Stimulated activated CD8-positive, alpha-beta memory T cell treated with anti-CD3 and anti-CD28 coated beads, Interleukin-4, amount 100 ng/mL, for 48 hours (primary cell): ENCODE data around the gene HTRA1.

Source experiments
- DNase-seq: peaks from one replicate; pipeline ENCODE4 v3.0.0-alpha.2; 2020

Gene HTRA1

DNA sequence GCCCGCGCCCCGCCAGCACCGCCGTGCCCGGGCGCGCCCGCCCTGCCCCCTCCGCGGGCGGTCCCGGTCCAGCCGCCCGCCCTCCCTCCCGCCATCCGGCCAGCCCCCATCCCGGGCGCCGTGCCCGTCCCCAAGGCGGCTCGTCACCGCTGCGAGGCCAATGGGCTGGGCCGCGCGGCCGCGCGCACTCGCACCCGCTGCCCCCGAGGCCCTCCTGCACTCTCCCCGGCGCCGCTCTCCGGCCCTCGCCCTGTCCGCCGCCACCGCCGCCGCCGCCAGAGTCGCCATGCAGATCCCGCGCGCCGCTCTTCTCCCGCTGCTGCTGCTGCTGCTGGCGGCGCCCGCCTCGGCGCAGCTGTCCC, at the start of gene HTRA1:
Gene HTRA1, plus strand, starts transcription at position 187 of the 362 bp plus-strand sequence. Its CDS starts 100 bp downstream, at position 287.
- no peak for DNase-seq

DNA sequence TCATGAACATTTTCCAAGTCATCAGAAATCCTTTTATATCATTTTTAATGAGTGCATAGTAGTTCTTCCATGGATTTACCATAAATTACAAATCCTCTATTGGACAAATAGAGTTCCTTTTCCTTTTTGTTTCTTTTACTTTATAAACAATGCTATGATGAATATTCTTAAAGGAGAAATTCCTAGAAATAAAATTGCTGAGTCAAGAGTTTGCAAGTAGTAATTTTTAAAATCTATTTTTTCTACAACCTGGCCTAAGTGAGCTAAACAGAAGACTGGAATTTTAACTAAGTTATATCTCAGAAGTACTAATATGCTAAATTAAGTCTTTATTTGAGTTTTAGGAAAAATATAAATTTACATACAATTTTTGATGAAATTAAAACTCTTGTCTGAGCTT, 48.0 kb upstream of the HTRA1 start:
- no peak for DNase-seq

DNA sequence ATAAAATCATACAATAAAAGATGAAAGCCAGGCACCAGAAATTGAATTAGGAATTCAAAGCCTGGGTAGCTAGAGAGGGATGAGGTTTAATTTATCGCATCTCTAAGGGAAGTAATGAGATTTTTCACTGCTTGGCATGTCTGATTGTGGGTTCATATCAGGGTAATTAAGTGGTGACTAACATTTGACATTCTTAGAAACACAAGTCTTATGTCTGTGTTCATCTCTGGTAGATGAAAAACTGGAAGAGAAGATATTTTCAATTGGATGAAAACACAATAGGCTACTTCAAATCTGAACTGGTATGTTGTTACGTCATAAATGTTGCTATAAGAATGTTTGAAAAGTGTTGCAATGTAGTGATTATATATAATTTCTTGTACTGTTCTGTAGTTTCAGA, 43.7 kb upstream of the HTRA1 start:
- no peak for DNase-seq

DNA sequence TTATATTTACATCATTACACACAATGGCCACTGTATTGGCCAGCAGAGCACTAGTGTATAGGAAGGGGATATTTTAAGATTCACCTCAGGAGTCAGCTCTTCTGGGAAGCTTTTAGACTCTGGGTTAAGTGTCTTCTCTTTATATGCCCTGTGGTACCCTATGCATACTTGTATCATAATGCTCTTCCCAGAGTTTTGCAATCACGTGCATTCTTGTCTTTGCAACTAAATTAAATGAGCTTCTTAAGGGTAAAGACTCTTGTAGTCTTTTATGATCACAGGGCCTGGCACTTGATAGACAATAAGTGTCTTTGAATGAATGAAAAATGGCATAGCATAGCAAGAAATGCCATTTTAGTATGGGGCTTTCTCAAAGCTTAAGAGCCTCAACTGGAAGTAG, 42.3 kb upstream of the HTRA1 start:
- DNase-seq = no peak

GRCh38 chr10:122419876-122420623, 41.3 kb upstream of the HTRA1 start:
- DNase-seq = no peak

GRCh38 chr10:122420624-122421007, 40.7 kb upstream of the HTRA1 start:
- DNase-seq = no peak

DNA sequence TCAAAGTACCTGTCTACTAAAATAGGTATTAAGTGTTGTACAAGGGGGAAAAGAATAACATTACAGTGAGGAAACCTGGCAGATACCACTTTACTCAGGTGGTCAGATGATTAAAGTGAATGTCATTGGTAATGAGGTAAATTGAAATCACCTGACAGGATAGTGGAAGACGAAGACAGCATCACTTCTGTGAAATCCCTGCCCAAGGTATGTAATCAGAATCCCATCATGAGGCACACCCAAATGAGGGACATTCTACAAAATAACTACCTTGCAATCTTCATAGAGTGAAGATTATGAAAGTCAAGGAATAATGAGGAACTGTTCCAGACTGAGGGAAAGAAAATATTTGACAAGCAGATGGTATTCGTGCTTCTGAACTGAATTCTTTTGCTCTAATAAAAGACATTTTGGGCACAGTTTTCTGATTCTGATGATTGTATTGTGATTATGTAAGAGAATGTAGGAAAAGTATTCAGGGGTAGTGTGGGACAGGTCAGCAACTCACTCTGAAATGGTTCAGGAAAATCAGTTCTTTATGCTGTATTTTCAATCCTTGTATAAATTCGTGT, 40.2 kb upstream of the HTRA1 start:
- DNase-seq = no peak

DNA sequence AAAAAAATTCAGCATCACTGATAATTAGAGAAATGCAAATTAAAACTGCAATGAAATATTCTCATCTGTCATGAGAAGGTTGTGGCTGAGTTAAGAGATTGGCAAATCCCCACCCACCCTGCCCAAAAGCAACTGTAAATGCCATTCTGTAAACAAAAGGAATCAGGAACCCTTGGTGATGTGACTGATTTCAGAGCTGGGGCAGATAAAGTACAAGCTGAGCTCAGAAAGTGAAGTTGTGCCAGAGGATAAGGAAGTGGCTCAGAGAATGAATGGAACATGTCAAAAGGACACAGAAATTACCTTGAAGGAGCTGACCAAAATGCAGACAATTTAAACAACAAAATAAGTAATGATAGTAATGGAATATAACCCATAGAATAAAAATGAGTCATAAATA, 39.6 kb upstream of the HTRA1 start:
- no peak for DNase-seq

DNA sequence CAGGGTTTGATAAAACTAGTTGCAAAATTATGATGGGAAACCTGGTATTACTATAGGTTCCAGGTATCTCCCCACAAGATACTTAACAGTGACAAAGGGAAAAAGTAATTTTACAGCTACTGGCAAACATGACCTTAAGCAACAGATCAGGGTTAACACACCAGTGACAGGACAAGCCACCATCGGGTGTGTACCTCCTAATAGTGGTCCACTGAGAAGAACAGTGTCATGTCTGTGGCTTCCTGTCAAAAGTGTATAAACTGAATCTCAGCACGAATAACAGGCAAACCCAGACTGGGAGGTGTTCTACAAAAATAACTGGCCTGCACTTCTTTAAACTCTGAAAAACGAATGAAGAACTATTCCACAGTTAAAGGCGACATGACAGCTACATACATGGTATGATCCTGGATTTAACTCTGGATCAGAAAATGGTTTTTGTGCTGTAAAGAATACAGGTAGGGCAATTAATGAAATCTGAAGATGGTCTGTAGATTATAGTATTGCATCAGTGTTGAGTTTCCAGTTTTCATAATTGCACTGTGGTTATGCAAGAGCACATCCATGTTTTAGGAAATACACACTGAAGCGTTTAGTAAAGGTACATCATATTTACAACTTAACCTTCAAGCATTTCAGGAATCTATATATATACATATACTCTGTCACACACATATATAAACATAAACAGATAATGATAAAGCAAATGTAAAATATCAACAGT, 38.9 kb upstream of the HTRA1 start:
- DNase-seq = no peak

DNA sequence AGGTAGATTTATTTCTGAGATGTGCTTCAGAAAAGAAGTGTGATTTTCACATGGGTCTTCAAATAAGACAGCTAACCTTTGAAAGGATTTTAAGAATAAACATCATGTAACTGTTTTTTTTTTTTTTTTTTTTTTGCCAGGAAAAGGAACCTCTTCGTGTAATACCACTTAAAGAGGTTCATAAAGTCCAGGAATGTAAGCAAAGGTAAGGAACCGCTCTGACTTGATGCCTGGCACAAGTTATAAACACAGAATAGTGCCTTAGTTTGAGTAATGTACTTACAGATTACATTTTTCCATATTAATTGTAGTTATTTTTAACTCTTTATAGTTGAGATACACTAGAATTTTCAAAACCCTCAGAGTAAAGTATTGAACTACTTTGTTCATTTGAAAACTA, 37.3 kb upstream of the HTRA1 start:
- DNase-seq = no peak

- DNase-seq = no peak
These were observed 34.5 kb upstream of the HTRA1 start for GRCh38 chr10:122426829-122427228.

DNA sequence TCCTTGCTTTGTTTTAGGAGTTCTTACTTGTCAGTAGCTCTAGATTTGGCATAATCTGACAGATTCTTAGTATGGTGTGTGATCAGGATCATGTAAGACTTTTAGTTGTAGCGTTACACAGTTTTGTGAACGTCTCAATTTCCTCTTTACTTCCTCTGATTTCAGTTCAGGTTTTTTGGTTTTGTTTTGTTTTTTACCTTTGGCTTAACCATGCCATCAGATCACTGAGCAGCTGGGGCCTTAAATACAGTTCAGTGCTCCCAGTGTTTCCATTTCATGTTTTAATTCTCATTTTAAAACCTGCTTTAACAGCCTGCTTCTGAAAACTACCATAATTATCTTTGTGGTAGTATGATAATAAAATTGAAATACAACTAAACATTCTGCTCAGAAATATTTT, 34.1 kb upstream of the HTRA1 start:
- DNase-seq = no peak

GRCh38 chr10:122435212-122435827, 26.0 kb upstream of the HTRA1 start:
- DNase-seq = no peak

DNA sequence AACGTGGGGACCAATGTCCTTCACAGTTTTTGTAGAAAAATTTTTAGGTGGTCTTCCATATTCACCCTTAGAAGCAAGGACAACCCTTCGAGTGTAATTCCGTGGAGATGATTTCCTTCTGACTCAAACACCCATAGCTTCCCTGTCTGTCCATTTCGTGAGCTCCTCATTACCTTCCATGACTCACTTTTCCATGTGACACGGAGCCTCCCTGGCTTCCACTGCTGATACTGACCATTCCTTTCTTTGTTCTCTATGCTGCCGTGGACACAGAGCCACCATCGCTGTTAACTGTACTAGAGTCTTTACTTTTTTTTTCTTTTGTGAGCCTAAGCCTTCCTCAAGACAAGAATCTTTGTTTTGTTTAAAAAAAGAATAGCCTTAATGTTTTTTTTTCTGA, 19.4 kb upstream of the HTRA1 start:
- no peak for DNase-seq

GRCh38 chr10:122445469-122445868, 15.9 kb upstream of the HTRA1 start:
- DNase-seq = no peak

DNA sequence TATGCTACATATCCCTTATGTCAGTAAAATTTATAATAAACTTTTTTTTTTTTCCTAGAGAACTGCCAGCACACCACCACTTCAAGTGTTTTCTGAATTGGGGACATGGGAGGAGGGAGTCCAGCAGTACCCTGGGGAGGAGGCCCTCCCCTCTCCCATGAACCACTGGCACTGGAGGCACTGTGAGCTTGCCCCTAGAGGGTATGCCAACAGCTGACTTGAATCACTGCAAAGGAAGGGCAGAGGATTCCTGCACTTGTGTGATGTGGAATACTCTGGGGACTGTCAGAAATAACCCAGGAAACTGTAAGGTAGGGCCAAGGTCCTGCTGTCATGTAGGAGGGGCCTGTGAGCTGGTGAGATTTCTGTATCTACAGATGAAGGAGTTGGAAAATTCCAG, 15.4 kb upstream of the HTRA1 start:
- no peak for DNase-seq

GRCh38 chr10:122446668-122447423, 14.5 kb upstream of the HTRA1 start:
- DNase-seq = no peak

- DNase-seq = no peak
These were observed 12.8 kb upstream of the HTRA1 start for GRCh38 chr10:122448600-122448999.

DNA sequence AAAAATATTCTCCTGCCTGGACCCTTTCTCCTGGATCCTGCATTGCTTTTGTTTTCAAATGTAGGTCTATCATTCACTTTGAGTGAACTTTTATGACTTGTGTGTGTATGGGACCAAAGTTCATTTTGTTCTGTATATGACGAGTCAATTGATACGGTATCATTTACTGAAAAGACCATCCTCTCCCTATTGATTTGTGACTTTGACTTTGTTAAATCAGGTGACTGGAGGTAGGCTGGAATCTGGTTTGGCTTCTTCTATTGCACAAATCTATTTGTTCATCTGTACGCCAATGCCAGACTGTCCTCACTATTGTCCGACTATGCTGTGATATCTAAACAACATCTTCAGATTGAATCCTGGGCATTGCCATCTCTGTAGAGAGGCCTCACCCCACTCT, 12.2 kb upstream of the HTRA1 start:
- no peak for DNase-seq

- no peak for DNase-seq
These were observed 10.9 kb upstream of the HTRA1 start for GRCh38 chr10:122450353-122450990.

GRCh38 chr10:122454071-122454470, 7.3 kb upstream of the HTRA1 start:
- no peak for DNase-seq

DNA sequence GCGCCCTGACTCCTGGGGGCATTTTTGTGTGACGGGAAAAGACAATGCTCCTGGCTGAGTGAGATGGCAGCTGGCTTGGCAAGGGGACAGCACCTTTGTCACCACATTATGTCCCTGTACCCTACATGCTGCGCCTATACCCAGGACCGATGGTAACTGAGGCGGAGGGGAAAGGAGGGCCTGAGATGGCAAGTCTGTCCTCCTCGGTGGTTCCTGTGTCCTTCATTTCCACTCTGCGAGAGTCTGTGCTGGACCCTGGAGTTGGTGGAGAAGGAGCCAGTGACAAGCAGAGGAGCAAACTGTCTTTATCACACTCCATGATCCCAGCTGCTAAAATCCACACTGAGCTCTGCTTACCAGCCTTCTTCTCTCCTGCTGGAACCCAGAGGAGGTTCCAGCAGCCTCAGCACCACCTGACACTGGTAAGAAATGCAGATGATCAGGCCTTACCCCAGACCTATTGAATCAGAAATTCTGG, 6.7 kb upstream of the HTRA1 start, which contains the start of gene ARMS2:
Gene ARMS2, plus strand, starts transcription at position 51 of the 478 bp plus-strand sequence. Its CDS starts 75 bp downstream, at position 126.
- no peak for DNase-seq
